T-cell (primary cell): ENCODE results near the gene SEMA4D. TPM values are rescaled to one million over a fixed set of nuclear protein-coding genes. Genes with fewer than 3 reads are reported as not detected.

Source experiments
- ATAC-seq, 4 experiments: fragments of 200-7000 bp in 3 of 4; fragments of 150-1000 bp in 1 of 4; cut with Tn5 transposase; replicated peaks in 1 of 4; 1 replicate in 3 of 4; 2 replicates in 1 of 4; pipeline ENCODE4 v1.10.0; 2021; ENCODE audit warnings: moderate library complexity in 3 of 4, mild to moderate bottlenecking in 2 of 4, moderate number of reproducible peaks in 1 of 4
- CTCF ChIA-PET, 2 donors: fragments of 300-600 bp; sonication (Branson Sonifier 250); formaldehyde crosslinking; loops; one replicate each; lab custom pipeline; 2022; ENCODE audit warnings: antibody characterized with exemption in 2 of 2; lab: Charles Lee
- POLR2A ChIA-PET, 2 donors: fragments of 300-600 bp; sonication (Branson Sonifier 250); formaldehyde crosslinking; loops; one replicate each; lab custom pipeline; 2022; ENCODE audit warnings: antibody characterized with exemption in 2 of 2; lab: Charles Lee
- DNase-seq, 35 experiments: peaks; one replicate each; pipeline versions ENCODE4 v3.0.0 to v3.0.0-alpha.2; 2013 to 2023
- H3K27ac ChIP-seq: one replicate; pipeline ENCODE4 v1.5.1; 2013; ENCODE audit warnings: low read length
- H3K27me3 ChIP-seq, 2 experiments: replicated peaks in 1 of 2; 1 replicate in 1 of 2; 2 replicates in 1 of 2; pipeline versions ENCODE4 v1.6.1 to v1.7.0; 2013; ENCODE audit warnings: low read length in 1 of 2, mixed read lengths in 1 of 2; ENCODE audit not compliant: control insufficient read depth in 2 of 2, insufficient read depth in 2 of 2; ENCODE audit errors: extremely low read depth in 1 of 2
- H3K36me3 ChIP-seq, 2 donors: 1 replicate in 1 of 2; 2 replicates in 1 of 2; pipeline versions ENCODE4 v1.6.1 to v1.7.0; 2013; ENCODE audit warnings: low read length in 1 of 2; ENCODE audit not compliant: control insufficient read depth in 2 of 2, insufficient read depth in 1 of 2; ENCODE audit errors: extremely low read depth in 1 of 2
- H3K4me1 ChIP-seq, 2 experiments: 1 replicate in 1 of 2; 2 replicates in 1 of 2; pipeline versions ENCODE4 v1.6.1 to v1.7.0; 2013; ENCODE audit warnings: low read length in 2 of 2, mixed read lengths in 1 of 2; ENCODE audit not compliant: insufficient read depth in 2 of 2, control insufficient read depth in 1 of 2; ENCODE audit errors: extremely low read depth in 1 of 2
- H3K4me3 ChIP-seq, 2 donors: 1 replicate in 1 of 2; 2 replicates in 1 of 2; pipeline versions ENCODE4 v1.5.1 to v1.7.0; 2013; ENCODE audit warnings: mild to moderate bottlenecking in 2 of 2, low read length in 1 of 2, moderate library complexity in 1 of 2; ENCODE audit not compliant: control insufficient read depth in 1 of 2; ENCODE audit errors: extremely low read depth in 1 of 2
- H3K9me3 ChIP-seq: 2 replicates; pipeline ENCODE4 v1.7.0; 2013
- H3K27ac Mint-ChIP-seq, 2 donors: one replicate each; pipeline ENCODE4 v1.8.0; 2020 to 2021; ENCODE audit warnings: mild to moderate bottlenecking in 2 of 2, mixed read lengths in 2 of 2
- H3K27me3 Mint-ChIP-seq, 2 donors: one replicate each; pipeline ENCODE4 v1.8.0; 2021 to 2022; ENCODE audit warnings: mixed read lengths in 2 of 2
- H3K36me3 Mint-ChIP-seq: one replicate; pipeline ENCODE4 v1.8.0; 2021; ENCODE audit warnings: mixed read lengths
- H3K4me1 Mint-ChIP-seq, 3 donors: one replicate each; pipeline ENCODE4 v1.8.0; 2020 to 2022; ENCODE audit warnings: mixed read lengths in 3 of 3, mild to moderate bottlenecking in 1 of 3
- H3K4me3 Mint-ChIP-seq, 3 donors: one replicate each; pipeline ENCODE4 v1.8.0; 2020 to 2022; ENCODE audit warnings: mild to moderate bottlenecking in 3 of 3, mixed read lengths in 3 of 3, moderate library complexity in 3 of 3
- H3K9me3 Mint-ChIP-seq, 3 donors: one replicate each; pipeline ENCODE4 v1.8.0; 2020 to 2022; ENCODE audit warnings: mixed read lengths in 3 of 3
- WGBS: methylation state at CpG from one replicate; pipeline ENCODE4 v1.1.5; 2013; ENCODE audit warnings: missing lambda C conversion rate; ENCODE audit not compliant: insufficient coverage; 5-methylcytosine and 5-hydroxymethylcytosine counted together
- total RNA-seq, 35 experiments: library from RNA in 6 of 35; stranded (reverse) in 6 of 35; fragments of 120-200 nt in 1 of 35; gene quantifications; one replicate each; pipeline versions ENCODE4 v1.2.1 to v1.2.4 and lab custom pipeline; 2013 to 2026

The SEMA4D gene
- total RNA-seq, 5 donors from 2014 or later (not counting 1 experiment from before 2014, with no cell fraction given), result 347 to 585 (median 434) TPM

GRCh38 chr9:89359751-89360261 is 138.1 kb downstream of the SEMA4D start:
- Histone ChIP-seq H3K27ac (no peak overlapping the region), H3K27me3 (no peaks in the 10 kb centered on the region), H3K4me1 (no peaks in the 10 kb centered on the region), H3K4me3 (no peak overlapping the region), H3K9me3 (no peaks in the 10 kb centered on the region), H3K36me3 (peaks cover 13 to 86% of the 10 kb centered on the region in 2 donors)
- 90% methylated on average over 2 of the region's 8 CpGs for WGBS
- no peaks in the 10 kb centered on the region for H3K27me3 Mint-ChIP-seq
- ChIA-PET CTCF (no interaction called here), POLR2A (interaction anchor here in 1 of 2 donors (0.7 kb wide), 1 partner anchor 35 kb away, joined by 3 read pairs; no protein-coding TSS in a partner anchor)
- DNase-seq (peak in 1 of 35 experiments; percentile 2), ATAC-seq (no peak)
- no peaks in the 10 kb centered on the region for H3K9me3 Mint-ChIP-seq
- peaks cover 4 to 12% (median 8%) of the 10 kb centered on the region in 3 donors for H3K4me1 Mint-ChIP-seq
- H3K27ac Mint-ChIP-seq, result peak overlapping the region; percentile 12 to 80
- H3K4me3 Mint-ChIP-seq, result no peak overlapping the region
- peaks cover 64% of the 10 kb centered on the region for H3K36me3 Mint-ChIP-seq

GRCh38 chr9:89358985-89359384 is 138.9 kb downstream of the SEMA4D start:
- CTCF ChIA-PET, result no interaction called here
- H3K4me1 Mint-ChIP-seq, result peaks cover 5 to 12% (median 8%) of the 10 kb centered on the region in 3 donors
- DNase-seq (peak in 1 of 35 experiments; percentile 5), ATAC-seq (no peak)
- H3K27ac Mint-ChIP-seq, result peak overlapping the region in 1 of 2 donors; percentile 69
- Histone ChIP-seq H3K36me3 (peaks cover 18 to 94% of the 10 kb centered on the region in 2 donors), H3K9me3 (no peaks in the 10 kb centered on the region), H3K27ac (no peak overlapping the region), H3K4me1 (no peaks in the 10 kb centered on the region), H3K27me3 (no peaks in the 10 kb centered on the region), H3K4me3 (no peak overlapping the region)
- WGBS, result 90% methylated on average over 2 of the region's 4 CpGs
- no peaks in the 10 kb centered on the region for H3K27me3 Mint-ChIP-seq
- H3K9me3 Mint-ChIP-seq, result no peaks in the 10 kb centered on the region
- POLR2A ChIA-PET, result no interaction called here
- peaks cover 72% of the 10 kb centered on the region for H3K36me3 Mint-ChIP-seq
- H3K4me3 Mint-ChIP-seq, result no peak overlapping the region

GRCh38 chr9:89358376-89358916 is 139.5 kb downstream of the SEMA4D start:
- Mint-ChIP-seq H3K27ac (peak overlapping the region; percentile 46 to 70), H3K27me3 (no peaks in the 10 kb centered on the region), H3K9me3 (no peaks in the 10 kb centered on the region), H3K36me3 (peaks cover 78% of the 10 kb centered on the region), H3K4me3 (no peak overlapping the region), H3K4me1 (peaks cover 9 to 12% (median 11%) of the 10 kb centered on the region in 3 donors)
- ChIA-PET POLR2A (interaction anchor here in 1 of 2 donors (0.5 to 1.0 kb wide), 2 partner anchors 10 to 92 kb away, joined by 3 to 7 read pairs; no protein-coding TSS in a partner anchor), CTCF (interaction anchor here in 1 of 2 donors (1.1 kb wide), 1 partner anchor 14 kb away, joined by 3 read pairs; no protein-coding TSS in a partner anchor)
- 100% methylated on average over 2 of the region's 3 CpGs for WGBS
- H3K4me1 ChIP-seq, result no peaks in the 10 kb centered on the region
- no peak for DNase-seq
- no peak overlapping the region for H3K4me3 ChIP-seq
- H3K27ac ChIP-seq, result no peak overlapping the region
- no peak for ATAC-seq
- H3K9me3 ChIP-seq, result no peaks in the 10 kb centered on the region
- peaks cover 18 to 97% of the 10 kb centered on the region in 2 donors for H3K36me3 ChIP-seq
- H3K27me3 ChIP-seq, result no peaks in the 10 kb centered on the region

- H3K27me3 Mint-ChIP-seq, result no peaks in the 10 kb centered on the region
- no peak overlapping the region for H3K4me3 ChIP-seq
- peaks cover 11 to 18% (median 17%) of the 10 kb centered on the region in 3 donors for H3K4me1 Mint-ChIP-seq
- ChIA-PET POLR2A (interaction anchor here in 1 of 2 donors (0.5 to 1.3 kb wide), 3 partner anchors 9 to 93 kb away, joined by 3 to 7 read pairs (median 3); no protein-coding TSS in a partner anchor), CTCF (interaction anchor here in 1 of 2 donors (1.1 kb wide), 1 partner anchor 14 kb away, joined by 3 read pairs; no protein-coding TSS in a partner anchor)
- no peak for DNase-seq
- peaks cover 25 to 96% of the 10 kb centered on the region in 2 donors for H3K36me3 ChIP-seq
- peak overlapping the region; percentile 49 to 70 for H3K27ac Mint-ChIP-seq
- no peaks in the 10 kb centered on the region for H3K9me3 Mint-ChIP-seq
- H3K27ac ChIP-seq, result no peak overlapping the region
- peaks cover 0 to 7% of the 10 kb centered on the region in 2 experiments for H3K4me1 ChIP-seq
- ATAC-seq, result no peak
- peaks cover 79% of the 10 kb centered on the region for H3K36me3 Mint-ChIP-seq
- H3K4me3 Mint-ChIP-seq, result no peak overlapping the region
- WGBS, result 85% methylated on average over 4 of the region's 8 CpGs
- H3K9me3 ChIP-seq, result no peaks in the 10 kb centered on the region
- no peaks in the 10 kb centered on the region for H3K27me3 ChIP-seq
Measured at GRCh38 chr9:89357331-89358197, 140.3 kb downstream of the SEMA4D start.

- ChIA-PET POLR2A (interaction anchor here in 1 of 2 donors (1.3 kb wide), 1 partner anchor 9 kb away, joined by 3 read pairs; no protein-coding TSS in a partner anchor), CTCF (no interaction called here)
- Histone ChIP-seq H3K27me3 (no peaks in the 10 kb centered on the region), H3K36me3 (peaks cover 23 to 96% of the 10 kb centered on the region in 2 donors), H3K9me3 (no peaks in the 10 kb centered on the region), H3K4me3 (no peak overlapping the region), H3K27ac (no peak overlapping the region), H3K4me1 (peaks cover 0 to 14% of the 10 kb centered on the region in 2 experiments)
- WGBS, result 100% methylated on average over 1 of the region's 2 CpGs
- H3K36me3 Mint-ChIP-seq, result peaks cover 80% of the 10 kb centered on the region
- H3K9me3 Mint-ChIP-seq, result no peaks in the 10 kb centered on the region
- ATAC-seq, result no peak
- H3K27ac Mint-ChIP-seq, result peak overlapping the region; percentile 55 to 70
- H3K4me3 Mint-ChIP-seq, result no peak overlapping the region
- no peaks in the 10 kb centered on the region for H3K27me3 Mint-ChIP-seq
- H3K4me1 Mint-ChIP-seq, result peaks cover 19 to 26% (median 25%) of the 10 kb centered on the region in 3 donors
- no peak for DNase-seq
Measured at GRCh38 chr9:89356782-89357181, 141.1 kb downstream of the SEMA4D start.

- WGBS, result 100% methylated on average over 4 of the region's 6 CpGs
- H3K27ac Mint-ChIP-seq, result peak overlapping the region in 1 of 2 donors; percentile 92
- ChIA-PET CTCF (no interaction called here), POLR2A (no interaction called here)
- H3K9me3 Mint-ChIP-seq, result no peaks in the 10 kb centered on the region
- DNase-seq (no peak), ATAC-seq (no peak)
- Histone ChIP-seq H3K27me3 (no peaks in the 10 kb centered on the region), H3K4me3 (no peak overlapping the region), H3K9me3 (no peaks in the 10 kb centered on the region), H3K27ac (no peak overlapping the region), H3K4me1 (peaks cover 0 to 21% of the 10 kb centered on the region in 2 experiments), H3K36me3 (peaks cover 29 to 96% of the 10 kb centered on the region in 2 donors)
- H3K27me3 Mint-ChIP-seq, result no peaks in the 10 kb centered on the region
- peaks cover 19 to 40% (median 31%) of the 10 kb centered on the region in 3 donors for H3K4me1 Mint-ChIP-seq
- H3K36me3 Mint-ChIP-seq, result peaks cover 83% of the 10 kb centered on the region
- no peak overlapping the region for H3K4me3 Mint-ChIP-seq
Measured at GRCh38 chr9:89354471-89354870, 143.4 kb downstream of the SEMA4D start.
